Measurements from ENCODE around the gene PACS1.

Gene PACS1

DNA sequence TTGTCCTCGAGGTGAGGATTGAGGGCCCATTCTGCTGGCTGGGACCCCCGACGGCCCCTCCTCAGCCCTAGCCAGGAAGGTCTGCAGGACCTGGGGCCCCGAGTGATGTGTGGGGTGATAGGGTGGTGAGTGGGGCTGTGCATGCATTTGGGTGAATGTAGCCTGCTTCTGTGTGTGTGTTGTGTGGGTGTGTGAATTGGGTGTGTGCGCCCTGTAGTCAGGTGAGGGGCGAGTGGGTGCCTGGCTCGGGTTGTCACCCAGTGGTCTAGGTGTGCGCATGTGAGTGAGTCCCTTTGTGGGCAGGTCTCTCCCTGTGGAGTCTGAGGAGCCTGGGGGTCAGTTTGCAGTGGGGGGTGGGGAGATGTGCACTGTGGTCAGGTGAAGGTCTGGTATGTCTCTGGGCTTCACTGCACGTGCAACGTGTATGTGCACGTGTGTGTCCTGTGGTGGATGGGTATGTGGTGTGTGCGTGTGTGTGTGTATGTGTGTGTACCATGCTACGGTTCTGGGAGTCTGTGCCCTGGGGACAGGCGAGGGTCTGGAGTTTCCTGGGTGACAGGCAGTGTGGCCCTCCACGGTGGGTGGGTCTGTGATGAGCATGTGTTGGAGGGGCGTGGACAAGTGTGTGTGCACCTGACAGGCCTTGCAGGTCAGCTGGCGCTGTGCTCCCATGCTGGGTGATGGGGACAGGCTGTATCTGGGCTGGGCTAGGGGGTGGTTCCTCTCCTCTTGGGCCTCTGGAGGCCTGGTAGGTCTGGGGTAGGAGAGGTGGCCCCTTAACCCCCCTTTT lies 222.7 kb downstream of the PACS1 start:
- no peak for DNase-seq

DNA sequence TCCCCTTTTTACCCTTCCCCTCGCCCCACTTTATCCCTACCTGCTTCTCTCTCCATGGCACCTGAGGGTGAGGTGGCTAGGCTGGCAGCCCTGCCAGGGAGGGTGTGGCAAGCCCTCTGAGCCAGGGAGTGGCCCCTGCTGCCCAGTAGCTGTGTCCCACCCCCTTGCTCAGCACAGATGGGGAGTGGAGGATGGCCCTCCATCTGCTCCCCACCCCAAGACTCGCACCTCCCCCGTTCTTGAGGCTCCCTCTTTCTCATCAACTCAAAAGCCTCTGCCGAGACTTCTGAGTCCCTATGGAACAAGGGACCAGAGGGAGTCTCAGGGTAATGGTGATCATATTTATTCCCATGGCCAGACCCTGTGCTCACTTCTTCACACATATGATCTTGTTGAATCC lies 223.3 kb downstream of the PACS1 start:
- DNase-seq = no peak

DNA sequence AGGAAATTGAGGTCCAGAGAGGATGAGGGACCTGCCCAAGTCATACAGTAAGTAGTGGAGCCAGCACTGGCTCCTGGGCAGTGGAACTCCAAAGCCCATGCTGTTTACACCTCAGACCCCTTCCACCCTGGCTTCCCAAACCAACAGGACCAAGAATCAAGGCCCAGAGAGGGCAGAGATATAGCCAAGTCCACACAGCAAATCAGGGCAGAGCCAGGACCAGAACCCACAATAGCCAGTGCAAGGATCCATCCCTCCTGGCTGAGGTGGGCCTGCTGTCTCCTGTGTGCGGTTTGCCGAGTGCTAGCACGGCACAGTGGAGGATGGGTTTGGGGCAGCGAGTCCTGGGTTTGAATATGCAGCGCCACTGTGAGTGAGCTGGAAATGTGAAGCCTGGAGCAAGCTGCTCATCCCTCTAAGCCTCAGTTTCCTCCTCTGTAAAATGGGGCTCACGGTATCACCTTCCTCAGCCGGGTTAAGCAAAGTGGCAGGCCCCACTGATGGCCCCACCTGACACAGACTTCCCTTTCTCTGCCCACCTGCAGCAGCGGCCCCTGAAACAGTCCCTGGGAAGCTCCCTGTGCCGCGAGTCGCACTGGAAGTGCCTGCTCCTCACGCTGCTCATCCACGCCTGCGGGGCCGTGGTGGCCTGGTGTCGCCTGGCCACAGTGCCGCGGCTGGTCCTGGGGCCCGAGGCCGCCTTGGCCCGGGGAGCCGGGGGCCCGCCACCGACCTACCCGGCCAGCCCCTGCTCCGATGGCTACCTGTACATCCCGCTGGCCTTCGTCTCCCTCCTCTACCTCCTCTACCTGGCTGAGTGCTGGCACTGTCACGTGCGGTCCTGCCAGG lies 223.9 kb downstream of the PACS1 start:
- DNase-seq = no peak
